Activated CD4-positive, alpha-beta T cell treated with anti-CD3 and anti-CD28 coated beads, Interleukin-2, amount 10 ng/mL, durations not matched to agents 24 days and 14 days (primary cell): ENCODE data around the gene BICDL1. TPM values are rescaled to one million over a fixed set of nuclear protein-coding genes. Genes with fewer than 3 reads are reported as not detected.

ENCODE experiments used
- total RNA-seq: library from RNA; stranded (reverse); gene quantifications from 2 replicates; pipeline ENCODE4 v1.2.3, GENCODE V29; 2022

BICDL1 gene
- total RNA-seq, 1 donor from 2014 or later: 148 TPM

Other genes starting within 250 kb of the BICDL1 start
- gene CIT, start 111.9 kb upstream of the BICDL1 start, total RNA-seq: 44.5 and 51.5 TPM in 2 replicates
- 82.0 and 83.3 TPM in 2 replicates for gene RAB35, start 127.5 kb downstream of the BICDL1 start, total RNA-seq
- gene GCN1, start 205.5 kb downstream of the BICDL1 start, total RNA-seq: 169 and 176 TPM in 2 replicates
- 2,659 and 2,699 TPM in 2 replicates for gene RPLP0, start 211.9 kb downstream of the BICDL1 start, total RNA-seq